Measurements from ENCODE around the gene YES1. TPM values are rescaled to one million over a fixed set of nuclear protein-coding genes. Genes with fewer than 3 reads are reported as not detected.
A peak's percentile ranks its signal among the peaks of the same experiment; 100 is the strongest.

Gene YES1
- total and polyA plus RNA-seq, 2 of the 8 experiments (the other 6 are each of a cell fraction or from before 2014, with no cell fraction given): 14.8 to 94.3 TPM

DNA sequence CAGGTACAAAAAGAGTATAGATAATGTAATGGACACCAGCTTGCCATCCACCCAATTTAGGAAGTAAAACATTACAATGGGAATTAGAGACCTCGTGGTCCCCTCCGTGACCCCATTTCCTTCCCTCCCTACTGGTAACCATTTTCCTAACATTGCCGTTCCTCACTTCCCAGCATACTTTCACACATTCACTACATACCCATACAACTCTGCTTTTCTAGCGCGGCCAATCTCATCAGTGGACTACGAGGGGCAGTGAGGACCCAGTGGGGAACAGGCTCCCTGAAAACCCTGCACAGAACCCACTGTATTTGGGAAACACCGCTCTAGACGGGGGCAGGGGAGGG is 100.8 kb downstream of the YES1 start:
- H3K9ac ChIP-seq (replicated peaks in 1 of 4; ENCODE audit: extremely low read depth in 1 of 4, low read depth in 3 of 4, low read length in 3 of 4): peak overlapping the region in 1 of 4 experiments; percentile 47; a peak in 1 of 7 replicates
- 23% methylated on average over 8 of the region's 8 CpGs; no CpG with 5 or more reads in 1 of the 2 experiments for WGBS, 2 experiments (ENCODE audit: extremely low coverage in 1 of 2, insufficient coverage in 1 of 2, insufficient read length in 1 of 2, insufficient replicate concordance in 2 of 2, low coverage in 1 of 2, low lambda C conversion rate in 2 of 2, missing lambda C conversion rate in 1 of 2)
- ChIA-PET CTCF (ENCODE audit: partially characterized antibody) (interaction anchor here (0.8 to 2.4 kb wide), 3 partner anchors 25 to 121 kb away, joined by 3 to 9 read pairs (median 7); no protein-coding TSS in a partner anchor), POLR2A (ENCODE audit: partially characterized antibody) (interaction anchor here (1.8 kb wide), 1 partner anchor 12 kb away, joined by 4 read pairs; no protein-coding TSS in a partner anchor)
- peak overlapping the region; percentile 53; the same call in 1 of the 2 replicates for H2AK5ac ChIP-seq (ENCODE audit: low read depth, low read length)
- no peak overlapping the region for H2BK120ac ChIP-seq (replicated peaks; ENCODE audit: low read depth, low read length)
- H2BK15ac ChIP-seq (ENCODE audit: low read length): no peak overlapping the region
- peak overlapping the region; percentile 64 to 86 (median 76) for H3K4me3 ChIP-seq (ENCODE audit: extremely low read depth in 1 of 4, insufficient read depth in 2 of 4, low read depth in 3 of 4, low read length in 4 of 4)
- DNase-seq (ENCODE audit: low read depth in 1 of 2, low spot score in 2 of 2) (peak in 1 of 2 experiments; percentile 45), FAIRE-seq (no peak)
- H4K91ac ChIP-seq (replicated peaks; ENCODE audit: insufficient read length, low read length): no peak overlapping the region
- H3K56ac ChIP-seq (replicated peaks; ENCODE audit: insufficient read length, low read depth, low read length): no peak overlapping the region
- no peak overlapping the region for H3K23ac ChIP-seq (ENCODE audit: insufficient read length)
- no peak overlapping the region for H3K27ac ChIP-seq (ENCODE audit: low read depth, low read length)
- no peak overlapping the region for H3K14ac ChIP-seq (ENCODE audit: insufficient read length)
- no peak overlapping the region for H3K4ac ChIP-seq (replicated peaks; ENCODE audit: insufficient read length, low read depth, low read length)
- no peak overlapping the region for H4K5ac ChIP-seq (ENCODE audit: insufficient read length, low read depth, low read length)
- peaks cover 0 to 3% (median 1%) of the 10 kb centered on the region in 4 experiments; a peak in 2 of 7 replicates for H3K4me1 ChIP-seq (replicated peaks in 1 of 4; ENCODE audit: control insufficient read depth in 3 of 4, insufficient read depth in 4 of 4, low read length in 3 of 4)
- H2BK12ac ChIP-seq (ENCODE audit: low read depth, low read length): no peak overlapping the region; the same call in 1 of the 2 replicates
- no peak overlapping the region for H3K18ac ChIP-seq (ENCODE audit: extremely low read depth, low read length)
- peaks cover 0 to 7% (median 0%) of the 10 kb centered on the region in 4 experiments; a peak in 3 of 8 replicates for H3K36me3 ChIP-seq (ENCODE audit: control insufficient read depth in 2 of 4, insufficient read depth in 4 of 4, low read length in 3 of 4)
- peaks cover 9% of the 10 kb centered on the region; the same call in 1 of the 2 replicates for H3K79me1 ChIP-seq (ENCODE audit: low read depth, low read length)
- H3K23me2 ChIP-seq (ENCODE audit: low read depth, low read length): peaks cover 8% of the 10 kb centered on the region; the same call in 1 of the 2 replicates
- no peak overlapping the region for H2BK5ac ChIP-seq (ENCODE audit: low read depth, low read length)
- peaks cover 12 to 38% of the 10 kb centered on the region in 2 experiments for H3K79me2 ChIP-seq (ENCODE audit: control insufficient read depth in 1 of 2, insufficient read depth in 2 of 2, low read length in 2 of 2)
- H4K8ac ChIP-seq (ENCODE audit: extremely low read depth, insufficient read depth, low read length): no peak overlapping the region
- H3K9me3 ChIP-seq (ENCODE audit: insufficient read depth in 2 of 2, low read depth in 1 of 2, low read length in 1 of 2): no peaks in the 10 kb centered on the region
- H2AFZ ChIP-seq (ENCODE audit: low read length): peak overlapping the region; percentile 60
- peaks cover 3 to 6% of the 10 kb centered on the region in 2 experiments for H4K20me1 ChIP-seq (replicated peaks in 1 of 2; ENCODE audit: control insufficient read depth in 1 of 2, insufficient read depth in 2 of 2, low read length in 2 of 2)
- H3K27me3 ChIP-seq (replicated peaks in 1 of 4; ENCODE audit: control insufficient read depth in 3 of 4, extremely low read depth in 1 of 4, insufficient read depth in 3 of 4, low read length in 3 of 4): no peaks in the 10 kb centered on the region
- no peak overlapping the region for H2BK20ac ChIP-seq (ENCODE audit: low read length)
- peak overlapping the region; percentile 81 to 86 for H3K4me2 ChIP-seq (ENCODE audit: insufficient read depth in 1 of 2, low read depth in 2 of 2, low read length in 2 of 2)
- TF ChIP-seq SUZ12 (IDR thresholded peaks at IDR 0.05; ENCODE audit: low read length): no peak
- no peak for TF ChIP-seq SAP30 (IDR thresholded peaks at IDR 0.05; ENCODE audit: insufficient read depth, insufficient replicate concordance, low read length)
- TF ChIP-seq, protein P1, sequence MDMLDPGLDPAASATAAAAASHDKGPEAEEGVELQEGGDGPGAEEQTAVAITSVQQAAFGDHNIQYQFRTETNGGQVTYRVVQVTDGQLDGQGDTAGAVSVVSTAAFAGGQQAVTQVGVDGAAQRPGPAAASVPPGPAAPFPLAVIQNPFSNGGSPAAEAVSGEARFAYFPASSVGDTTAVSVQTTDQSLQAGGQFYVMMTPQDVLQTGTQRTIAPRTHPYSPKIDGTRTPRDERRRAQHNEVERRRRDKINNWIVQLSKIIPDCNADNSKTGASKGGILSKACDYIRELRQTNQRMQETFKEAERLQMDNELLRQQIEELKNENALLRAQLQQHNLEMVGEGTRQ (IDR thresholded peaks at IDR 0.05; ENCODE audit: low read length): no peak
- no peak for TF ChIP-seq TCF12 (IDR thresholded peaks at IDR 0.05; ENCODE audit: low read depth, low read length)
- TF ChIP-seq BACH1 (IDR thresholded peaks at IDR 0.05; ENCODE audit: low read length): no peak
- TF ChIP-seq, protein P2, sequence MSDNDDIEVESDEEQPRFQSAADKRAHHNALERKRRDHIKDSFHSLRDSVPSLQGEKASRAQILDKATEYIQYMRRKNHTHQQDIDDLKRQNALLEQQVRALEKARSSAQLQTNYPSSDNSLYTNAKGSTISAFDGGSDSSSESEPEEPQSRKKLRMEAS (IDR thresholded peaks at IDR 0.05): no peak
- no peak for TF ChIP-seq YY1 (IDR thresholded peaks at IDR 0.05; ENCODE audit: low read depth, low read length)
- no peak for TF ChIP-seq CEBPB (IDR thresholded peaks at IDR 0.05; ENCODE audit: low read depth, low read length)
- TF ChIP-seq PHF8 (conservative IDR thresholded peaks at IDR 0.05; ENCODE audit: low read depth, low read length): no peak
- TF ChIP-seq GTF2F1 (IDR thresholded peaks at IDR 0.05; ENCODE audit: borderline replicate concordance, low read depth, low read length): no peak
- no peak for TF ChIP-seq RXRA (IDR thresholded peaks at IDR 0.05; ENCODE audit: insufficient read depth, low read depth, low read length)
- TF ChIP-seq TEAD4 (IDR thresholded peaks at IDR 0.05; ENCODE audit: low read depth, low read length): no peak
- no peak for TF ChIP-seq SP4 (IDR thresholded peaks at IDR 0.05; ENCODE audit: low read length)
